HCEC 1CT (cell line): ENCODE measurements around the gene CKS2.
"Not testable (repeated sequence)": the region's sequence is repeated elsewhere in the genome, so short reads cannot be mapped to it uniquely, and the experiment has no call there.

Source experiments
- DNase-seq: peaks from one replicate; pipeline ENCODE4 v3.0.0-alpha.2; 2017

Gene CKS2

DNA sequence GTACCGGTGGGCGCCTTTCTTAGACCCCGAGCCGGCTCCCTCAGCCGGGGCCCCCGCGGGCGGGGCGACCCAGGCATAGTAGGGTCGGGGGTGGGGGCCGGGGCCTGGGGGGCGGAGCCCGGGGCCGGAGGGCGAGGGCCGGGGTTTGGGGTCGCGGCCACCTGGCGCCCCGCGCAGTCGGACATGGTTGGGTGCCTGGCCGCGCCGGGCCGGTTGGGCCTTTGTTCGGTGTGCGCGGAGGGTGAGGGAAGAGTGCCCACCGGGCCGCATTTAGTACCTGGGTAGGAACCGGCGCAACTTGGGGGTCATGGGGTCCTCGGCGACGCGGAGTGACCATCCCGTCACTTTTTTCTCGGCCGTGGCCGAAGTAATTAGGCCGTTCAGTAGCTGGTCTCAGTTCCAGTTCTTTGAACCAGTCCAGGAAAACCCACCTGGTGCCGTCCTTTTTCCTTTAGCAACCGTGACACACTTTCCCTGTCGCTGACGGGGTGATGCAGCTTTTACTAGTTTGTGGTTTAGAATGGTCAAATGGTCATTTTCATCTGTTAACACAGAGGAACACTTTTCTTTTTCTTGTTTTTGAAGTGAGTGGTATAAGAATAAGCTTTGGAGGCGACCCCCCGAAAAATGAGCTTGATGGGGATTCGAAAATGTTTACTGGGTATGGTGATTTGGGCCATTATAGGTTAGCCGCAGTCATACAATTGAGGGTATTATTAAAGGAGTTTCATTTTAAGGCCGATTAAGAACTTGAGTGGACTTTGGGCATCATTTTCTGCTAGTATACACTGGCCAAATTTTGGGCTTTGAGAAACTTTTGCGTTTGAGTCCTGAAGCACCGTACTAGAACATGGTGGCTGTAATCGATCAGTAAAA is 589 bp downstream of the CKS2 start:
- peak; percentile 14 for DNase-seq

DNA sequence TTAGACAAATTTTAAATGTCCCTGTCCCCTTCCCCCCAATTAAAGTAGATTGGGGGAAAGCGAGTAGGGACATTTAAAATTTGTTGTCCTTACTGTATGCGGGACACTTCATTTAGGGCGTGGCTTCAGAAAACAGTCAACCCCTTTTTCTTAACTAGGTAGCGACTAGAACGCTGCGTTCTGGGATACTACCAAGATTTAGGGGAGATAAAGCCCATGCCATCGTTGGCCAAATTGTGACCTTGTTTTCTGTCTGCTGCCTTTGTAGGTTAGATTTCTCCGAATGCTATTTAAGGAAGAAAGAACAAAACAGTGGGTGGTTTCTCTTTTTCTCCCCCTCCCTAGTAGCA is 1.2 kb downstream of the CKS2 start:
- DNase-seq: peak; percentile 34

DNA sequence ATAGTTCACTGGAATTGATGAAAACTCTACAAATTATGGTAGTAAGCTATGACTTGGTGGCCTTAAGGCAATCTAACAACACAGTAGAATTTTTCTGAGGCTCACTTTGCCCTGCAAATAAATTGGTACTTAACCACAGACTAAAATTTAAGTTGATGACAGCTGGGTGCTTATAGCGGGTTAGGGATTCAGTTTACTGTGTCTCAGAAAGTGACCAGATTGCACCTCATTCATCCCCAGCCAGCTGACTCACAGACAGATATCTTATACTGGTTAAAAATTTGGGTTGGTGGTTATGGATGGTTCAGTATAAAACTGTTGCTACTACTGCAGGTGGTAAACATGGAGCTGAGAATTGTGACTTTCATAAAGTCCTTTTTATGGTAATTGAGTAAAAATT is 2.8 kb downstream of the CKS2 start:
- peak; percentile 35 for DNase-seq

DNA sequence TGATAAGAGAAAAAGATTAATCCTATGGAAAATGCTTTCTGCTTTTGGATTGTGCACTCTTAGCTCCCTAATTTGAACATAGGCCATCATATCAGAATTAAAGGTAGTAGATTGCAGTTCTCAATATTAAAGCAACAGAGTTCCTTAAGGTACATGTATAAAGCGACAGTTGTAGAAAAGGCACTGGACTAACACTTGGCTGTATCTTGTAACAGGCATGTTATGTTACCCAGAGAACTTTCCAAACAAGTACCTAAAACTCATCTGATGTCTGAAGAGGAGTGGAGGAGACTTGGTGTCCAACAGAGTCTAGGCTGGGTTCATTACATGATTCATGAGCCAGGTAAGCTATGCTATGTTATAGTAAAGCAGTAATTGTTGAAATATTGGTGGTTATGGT is 4.0 kb downstream of the CKS2 start:
- DNase-seq: no peak

DNA sequence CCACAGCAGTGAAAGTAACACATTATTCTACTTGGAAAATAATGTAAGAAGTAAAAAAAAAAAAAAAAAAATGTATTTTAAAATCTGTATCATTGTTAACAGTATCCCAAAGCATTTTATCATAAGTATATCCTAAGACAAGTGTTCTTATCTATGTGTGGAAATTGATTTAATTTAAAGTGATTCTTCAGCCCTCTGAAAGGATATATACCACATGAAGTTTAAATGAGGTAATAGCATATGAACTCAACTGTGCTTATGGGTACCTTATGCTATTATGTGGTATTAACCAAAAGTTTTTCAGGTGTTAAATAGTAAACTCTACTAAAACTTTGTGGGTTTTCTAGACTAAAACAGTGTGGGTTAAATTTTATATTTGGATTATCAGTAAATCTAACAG is 4.5 kb downstream of the CKS2 start:
- DNase-seq: no peak

DNA sequence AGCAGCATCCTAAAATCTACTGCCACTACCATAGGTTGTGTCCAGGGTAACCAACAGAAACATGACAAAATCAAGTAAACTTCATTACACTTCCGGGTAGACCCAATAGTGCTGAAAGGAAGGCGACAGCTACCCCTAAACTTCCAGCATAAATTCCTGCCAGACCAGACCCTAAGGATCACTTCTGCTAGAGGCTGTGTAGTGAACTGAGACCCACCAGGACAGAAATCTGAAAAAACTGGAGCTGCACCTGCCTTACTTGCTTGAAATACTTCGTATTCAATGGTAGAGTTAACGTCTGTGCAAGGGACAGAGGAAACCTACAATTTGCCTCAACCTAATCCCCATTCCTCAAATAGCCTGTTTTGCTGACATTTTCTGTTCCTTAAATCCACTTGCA is 6.3 kb downstream of the CKS2 start:
- no peak for DNase-seq

DNA sequence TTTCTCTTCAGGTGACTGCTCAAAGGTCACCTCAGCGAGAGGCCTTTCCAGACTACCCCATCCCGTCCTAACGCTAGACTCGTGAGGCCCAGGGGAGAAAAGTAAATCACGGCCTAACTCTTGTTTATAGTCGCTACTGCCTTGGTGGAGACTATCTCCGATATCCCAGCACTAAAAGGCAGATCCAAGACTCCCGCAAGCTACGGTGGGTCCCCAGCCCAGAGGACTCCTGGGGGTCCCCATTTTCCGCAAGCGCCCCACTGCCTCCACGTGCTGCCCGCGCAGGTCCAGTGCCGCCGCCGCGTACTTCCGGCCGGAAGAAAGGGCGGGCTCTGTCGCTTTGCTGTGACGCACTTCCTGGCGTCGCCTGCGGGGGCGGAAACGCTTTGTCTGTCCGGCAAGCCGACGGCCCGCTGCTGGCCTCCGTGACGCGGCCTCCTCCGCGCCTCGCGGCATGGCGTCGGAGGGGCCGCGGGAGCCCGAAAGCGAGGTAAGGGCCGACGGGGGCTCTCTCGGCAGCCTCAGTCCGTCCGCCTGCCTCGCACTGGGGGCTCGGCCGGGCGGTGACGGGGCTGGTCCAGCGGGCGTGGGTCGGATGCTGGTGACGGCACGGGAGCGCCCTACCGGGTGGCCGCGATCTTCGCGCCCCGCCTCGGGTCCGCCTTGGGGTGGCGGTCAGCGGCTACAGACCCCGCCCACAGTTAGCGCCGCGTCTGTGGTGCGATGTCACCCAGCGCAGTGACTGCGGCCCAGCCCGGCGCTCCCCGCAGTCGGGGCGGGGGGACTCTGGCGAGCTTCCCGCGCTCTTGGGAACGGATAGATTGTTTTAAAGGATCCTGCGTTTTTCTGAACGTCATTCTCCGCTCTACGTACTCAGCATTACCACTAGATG is 7.4 kb downstream of the CKS2 start, which contains the start of gene SECISBP2:
Gene SECISBP2 (plus strand): TSS at position 378 of the 892 bp plus-strand sequence. CDS start 77 bp downstream, at position 455.
- DNase-seq: peak; percentile 96

DNA sequence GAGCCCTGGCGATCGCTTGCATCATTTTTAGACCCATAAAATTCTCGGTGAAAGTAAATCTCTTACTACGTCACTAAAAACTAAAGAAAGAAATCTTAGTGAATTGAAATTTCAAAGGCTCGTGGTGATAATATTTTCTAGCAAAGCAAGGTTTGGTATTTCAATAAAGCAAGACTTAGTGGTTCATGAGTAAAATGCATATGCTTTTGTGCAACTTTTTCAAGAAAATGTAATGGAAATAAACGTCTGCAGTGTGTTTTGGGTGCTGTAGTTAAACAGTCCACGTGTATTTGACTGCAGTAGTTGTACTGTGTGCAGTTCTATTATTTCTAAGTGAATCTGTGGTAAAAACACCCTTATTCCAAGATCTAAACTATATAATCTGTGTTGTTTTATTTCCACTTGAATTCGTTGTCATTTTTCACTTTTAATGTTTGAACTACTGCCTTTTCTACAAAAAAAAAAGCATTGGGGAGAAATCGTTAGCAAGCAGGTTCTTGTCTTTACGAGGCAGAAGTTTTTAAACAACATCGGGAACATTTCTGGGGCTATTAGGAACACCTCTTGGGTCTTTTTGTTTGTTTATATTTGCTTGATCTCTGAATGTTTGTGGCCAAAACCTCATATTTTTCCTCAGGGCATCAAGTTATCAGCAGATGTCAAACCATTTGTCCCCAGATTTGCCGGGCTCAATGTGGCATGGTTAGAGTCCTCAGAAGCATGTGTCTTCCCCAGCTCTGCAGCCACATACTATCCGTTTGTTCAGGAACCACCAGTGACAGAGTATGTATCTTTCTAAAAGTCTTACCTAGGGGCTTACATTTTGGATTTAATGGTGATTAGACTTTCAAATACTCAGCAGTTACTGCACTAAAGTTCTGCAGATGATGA is 8.3 kb downstream of the CKS2 start:
- no peak for DNase-seq

DNA sequence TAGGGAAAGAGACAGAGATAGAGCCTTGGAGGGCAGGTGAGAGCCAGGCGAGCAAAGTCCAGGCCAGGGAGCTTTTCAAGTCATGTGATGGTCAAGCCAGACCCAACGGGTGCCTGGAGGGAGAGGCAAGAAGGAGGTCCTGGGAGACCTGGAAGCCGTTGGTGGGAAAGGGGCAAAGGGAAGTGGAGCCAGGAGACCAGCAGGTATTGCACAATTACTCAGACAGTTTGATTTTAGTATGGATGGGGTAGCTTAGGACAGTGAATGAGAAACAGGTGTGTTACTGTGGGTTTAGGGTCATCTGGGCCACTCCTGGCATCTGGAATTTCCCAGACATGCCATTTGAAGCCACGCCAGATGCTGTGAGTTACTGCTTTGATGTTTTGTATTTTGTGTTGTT is 12.4 kb downstream of the CKS2 start:
- DNase-seq: no peak

DNA sequence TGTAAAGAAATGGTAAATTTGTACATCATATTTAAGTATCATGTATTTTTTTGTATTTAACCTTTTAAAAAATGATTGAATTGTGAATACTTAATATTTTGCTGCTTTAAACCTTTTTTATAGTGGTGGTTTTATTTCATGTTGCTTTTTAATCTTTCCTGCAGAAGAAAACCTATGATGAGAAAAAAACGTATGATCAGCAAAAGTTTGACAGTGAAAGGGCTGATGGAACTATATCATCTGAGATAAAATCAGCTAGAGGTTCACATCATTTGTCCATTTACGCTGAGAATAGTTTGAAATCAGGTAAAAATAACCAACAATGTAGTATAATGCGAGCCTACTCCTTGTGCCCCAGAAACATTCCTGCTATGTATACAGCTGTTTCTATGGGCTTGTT is 14.7 kb downstream of the CKS2 start:
- no peak for DNase-seq

DNA sequence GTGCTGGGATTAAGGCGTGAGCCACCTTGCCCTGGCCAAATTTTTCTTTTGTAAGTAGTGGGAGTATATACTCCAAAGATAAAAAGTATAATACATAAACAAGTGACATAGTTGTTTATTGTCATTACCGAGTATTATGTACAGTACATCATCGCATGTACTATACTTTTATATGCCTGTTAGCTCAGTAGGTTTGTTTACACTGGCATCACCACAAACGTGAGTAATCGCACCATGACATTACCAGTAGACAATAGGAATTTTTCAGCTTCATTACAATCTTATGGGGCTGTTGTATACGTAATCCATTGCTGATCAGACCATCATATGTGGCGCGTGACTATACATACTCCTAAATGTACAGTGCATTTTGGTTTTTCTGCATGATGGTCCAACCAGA is 17.1 kb downstream of the CKS2 start:
- peak; percentile 43 for DNase-seq

DNA sequence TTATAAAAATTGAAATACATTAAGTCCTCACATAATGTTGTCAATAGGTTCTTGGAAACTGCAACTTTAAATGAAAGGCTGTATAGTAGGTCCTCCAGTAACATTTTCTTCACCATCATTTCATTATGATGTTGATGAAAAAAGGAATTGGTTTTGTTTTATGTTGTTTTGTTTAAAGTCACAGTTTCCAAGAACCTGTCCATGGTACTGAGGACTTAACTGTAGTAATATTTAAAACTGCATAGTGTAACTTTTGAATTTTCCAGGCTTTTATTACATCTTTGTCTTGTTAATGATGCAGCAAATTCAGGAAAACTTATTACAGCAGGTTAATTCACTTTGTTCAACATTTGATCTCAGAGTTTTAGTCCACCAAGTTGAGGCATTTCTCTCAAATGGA is 18.9 kb downstream of the CKS2 start:
- DNase-seq: no peak

DNA sequence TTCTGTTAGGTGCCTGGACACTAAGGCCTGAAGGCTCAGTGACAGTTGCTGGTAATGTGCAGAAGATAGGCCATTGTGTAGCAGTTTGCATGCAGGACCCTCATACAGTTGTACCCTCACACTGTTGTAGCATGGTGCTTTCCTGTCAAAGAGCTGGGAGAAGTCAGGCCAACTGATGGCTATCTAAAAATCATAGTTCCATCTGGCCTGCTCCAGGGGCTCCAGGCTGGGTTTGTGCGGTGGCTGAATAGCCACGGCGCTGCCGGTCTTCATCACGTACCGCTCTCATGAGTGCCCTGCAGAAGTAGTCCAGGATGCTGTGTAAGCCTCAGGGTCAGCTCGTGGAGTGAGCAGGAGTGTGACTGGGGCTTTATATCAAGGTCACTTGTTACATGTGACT is 19.5 kb downstream of the CKS2 start:
- no peak for DNase-seq

DNA sequence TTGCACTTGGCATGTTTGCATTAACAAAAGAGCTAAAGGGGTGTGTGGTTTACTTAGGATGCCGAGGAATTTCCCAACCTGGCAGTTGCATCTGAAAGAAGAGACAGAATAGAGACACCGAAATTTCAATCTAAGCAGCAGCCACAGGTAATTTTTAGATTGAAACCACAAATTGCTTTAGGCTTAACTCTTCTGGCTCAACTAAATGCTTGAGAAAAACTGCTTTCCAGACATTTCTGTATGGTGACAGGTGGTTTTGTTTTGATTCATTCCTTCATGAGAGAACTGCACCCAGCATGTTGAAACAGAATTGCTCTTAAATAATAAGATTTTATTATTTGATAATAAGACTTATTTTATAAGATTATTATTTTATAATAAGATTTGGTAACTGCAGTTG is 28.8 kb downstream of the CKS2 start:
- DNase-seq: no peak

DNA sequence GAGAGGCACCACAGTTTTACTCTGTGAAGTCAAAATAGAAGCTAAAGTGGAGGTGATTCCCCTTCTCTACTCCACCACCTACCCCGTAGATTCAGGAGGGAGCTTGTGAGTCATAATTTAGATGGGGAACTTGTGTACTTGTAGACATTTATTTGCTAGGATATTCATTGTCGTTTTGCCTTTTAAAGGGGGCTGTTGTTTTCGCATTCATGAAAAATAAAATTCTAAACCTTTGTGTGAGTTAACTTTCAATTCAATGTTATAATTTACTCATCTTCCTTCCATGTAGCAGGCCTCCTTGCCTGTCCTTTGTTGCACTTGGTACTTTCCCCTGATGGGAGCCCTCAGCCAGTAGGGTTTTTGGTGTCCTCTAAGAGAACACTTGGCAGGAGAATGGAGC is 29.3 kb downstream of the CKS2 start:
- no peak for DNase-seq

DNA sequence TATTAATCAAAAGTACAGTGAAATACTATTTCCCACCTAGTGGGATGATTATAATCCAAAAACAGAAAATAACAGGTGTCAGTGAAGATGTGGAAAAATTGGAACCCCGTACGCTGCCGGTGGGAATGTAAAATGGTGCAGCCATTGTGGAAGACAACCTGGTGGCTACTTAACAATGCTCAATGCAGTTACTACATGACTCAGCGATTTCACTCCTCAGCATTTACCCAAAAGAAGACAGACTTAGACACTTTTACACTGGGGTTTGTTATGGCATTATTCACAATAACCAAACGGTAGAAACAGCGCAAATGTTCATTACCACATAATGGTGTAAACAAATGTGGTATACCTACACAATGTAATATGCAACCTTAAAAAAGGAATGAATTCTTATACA is 31.2 kb downstream of the CKS2 start:
- DNase-seq: no peak

DNA sequence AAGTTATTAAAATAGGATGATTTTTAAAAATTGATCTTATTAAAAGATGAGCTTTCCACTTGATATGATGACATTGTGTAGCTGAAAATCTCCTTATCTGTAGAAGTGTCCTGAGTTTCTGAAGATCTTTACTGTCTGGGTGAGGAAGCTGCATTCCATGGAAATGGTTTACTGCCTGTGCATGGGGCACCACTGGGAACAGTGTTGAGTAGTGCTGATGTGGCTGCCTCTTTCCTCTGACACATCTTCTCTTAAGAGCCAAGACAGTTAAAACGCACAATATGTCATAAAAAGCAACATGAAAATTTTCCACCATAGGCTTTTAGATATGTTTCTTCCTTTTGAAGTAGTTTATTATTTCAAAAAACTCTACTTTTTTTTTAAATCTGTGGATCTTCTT is 32.0 kb downstream of the CKS2 start:
- DNase-seq: no peak

DNA sequence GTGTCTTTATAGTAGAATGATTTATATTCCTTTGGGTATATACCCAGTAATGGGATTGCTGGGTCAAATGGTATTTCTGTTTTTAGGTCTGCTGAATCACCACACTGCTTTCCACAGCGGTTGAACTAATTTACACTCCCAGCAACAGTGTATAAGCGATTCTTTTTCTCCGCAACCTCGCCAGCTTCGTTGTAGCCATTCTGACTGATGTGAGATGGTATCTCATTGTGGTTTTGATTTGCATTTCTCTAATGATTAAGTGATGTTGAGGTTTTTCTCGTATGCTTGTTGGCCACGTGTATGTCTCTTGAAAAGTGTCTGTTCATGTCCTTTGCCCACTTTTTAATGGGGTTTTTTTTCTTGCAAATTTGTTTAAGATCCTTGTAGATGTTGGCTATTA is 32.8 kb downstream of the CKS2 start:
- DNase-seq: not testable (repeated sequence)

DNA sequence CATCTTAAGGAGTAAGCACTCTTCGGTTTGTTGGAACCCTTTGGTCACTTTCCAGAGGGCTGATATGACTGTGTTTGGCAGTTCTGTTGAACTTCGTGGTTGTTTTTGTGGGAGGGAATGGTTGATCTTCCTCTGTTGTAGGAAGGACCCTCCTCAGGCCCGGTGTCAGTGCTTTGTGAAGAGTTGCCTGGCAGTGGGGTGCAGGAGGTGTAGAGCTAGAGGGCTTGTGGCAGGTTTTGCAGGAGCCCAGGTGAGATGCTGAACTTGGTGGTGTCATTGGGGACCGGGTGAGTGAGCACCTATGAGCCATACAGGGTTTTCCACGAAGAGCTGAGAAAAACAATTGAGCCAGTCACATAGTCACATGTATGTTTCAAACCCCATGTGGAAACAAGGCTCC is 34.5 kb downstream of the CKS2 start:
- no peak for DNase-seq

DNA sequence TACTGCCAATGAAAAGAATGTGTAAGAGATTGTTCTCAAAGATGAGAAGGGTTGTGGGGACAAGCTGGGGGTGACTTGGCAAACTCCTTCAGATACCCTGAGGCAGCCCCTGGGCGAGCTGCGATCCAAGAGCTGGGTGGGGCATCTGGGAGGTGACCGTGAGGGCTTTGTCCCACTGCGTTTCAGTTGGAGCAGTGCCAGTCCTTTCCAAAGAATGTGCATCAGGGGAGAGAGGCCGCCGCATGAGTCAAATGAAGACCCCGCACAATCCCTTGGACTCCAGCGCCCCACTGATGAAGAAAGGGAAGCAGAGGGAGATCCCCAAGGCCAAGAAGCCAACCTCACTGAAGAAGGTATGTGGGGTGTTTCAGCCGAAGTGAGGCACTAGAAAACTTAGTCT is 35.7 kb downstream of the CKS2 start:
- DNase-seq: no peak

DNA sequence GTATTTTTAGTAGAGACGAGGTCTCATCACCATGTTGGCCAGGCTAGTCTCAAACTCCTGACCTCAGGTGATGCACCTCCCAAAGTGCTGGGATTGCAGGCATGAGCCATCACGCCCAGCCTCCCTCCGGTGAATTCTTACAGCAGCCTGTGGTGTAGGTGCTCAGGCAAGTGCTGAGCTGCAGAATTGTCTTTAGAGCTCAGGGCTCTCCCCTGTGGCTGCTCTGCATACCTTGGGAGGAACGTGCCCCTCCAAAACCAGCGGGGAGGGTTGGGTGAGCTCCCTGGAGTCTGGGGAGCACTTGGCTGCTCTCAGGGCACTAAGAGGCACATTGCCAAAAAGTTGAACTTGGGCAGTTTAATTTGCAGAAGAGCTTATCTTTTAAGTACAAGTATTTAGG is 36.7 kb downstream of the CKS2 start:
- DNase-seq: no peak

DNA sequence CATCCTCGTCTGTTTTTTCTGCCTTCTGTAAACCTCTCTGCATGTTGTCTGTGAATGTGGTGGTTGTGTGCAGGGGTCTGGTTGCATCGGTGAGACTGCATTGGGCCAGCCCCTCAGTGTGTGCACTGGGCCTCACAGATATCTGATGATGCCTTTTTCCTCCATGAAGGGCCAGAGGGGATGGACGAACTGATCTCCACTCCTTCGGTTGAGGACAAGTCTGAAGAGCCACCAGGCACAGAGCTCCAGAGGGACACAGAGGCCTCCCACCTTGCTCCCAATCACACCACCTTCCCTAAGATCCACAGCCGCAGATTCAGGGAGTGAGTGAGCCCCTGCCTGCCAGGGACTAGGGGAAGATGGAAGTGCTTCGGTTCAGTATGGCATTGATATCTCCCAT is 38.6 kb downstream of the CKS2 start:
- DNase-seq: no peak

DNA sequence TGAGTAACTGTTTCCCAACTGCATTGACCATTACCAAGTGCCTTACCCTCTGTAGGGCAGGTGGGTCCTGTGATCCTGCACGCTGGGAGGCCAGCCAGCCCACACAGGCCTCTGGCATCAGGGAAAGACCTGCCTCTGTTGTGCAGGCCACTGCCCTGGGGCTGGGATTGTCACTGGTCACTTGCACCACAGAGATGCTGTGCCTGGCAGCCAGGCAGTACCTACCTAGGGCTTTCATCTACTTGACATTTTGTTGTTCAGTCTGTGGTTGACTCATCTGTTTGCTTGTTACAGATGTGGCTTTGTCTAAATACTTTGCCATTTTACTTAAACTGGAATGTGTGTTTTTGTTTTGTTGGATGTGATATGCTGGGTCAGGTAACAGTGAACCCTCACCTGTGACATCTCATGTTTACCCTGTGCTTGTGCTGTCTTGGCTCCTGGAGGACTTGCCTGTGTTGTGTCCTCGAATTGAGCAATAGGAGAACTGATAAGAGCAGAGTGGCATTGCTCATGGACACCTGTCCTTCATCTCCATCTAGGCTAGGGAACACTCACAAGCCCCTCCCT is 40.1 kb downstream of the CKS2 start:
- no peak for DNase-seq
